Activated T-helper 1 cell treated with Interleukin-2 at 50 U/mL for 16 hours (primary cell): ENCODE results near the gene UTP25.
"Not testable (repeated sequence)": the region's sequence is repeated elsewhere in the genome, so short reads cannot be mapped to it uniquely, and the experiment has no call there.

Experiments
- DNase-seq: peaks from one replicate; pipeline ENCODE4 v3.0.0-alpha.2; 2020; ENCODE audit warnings: low read depth

Gene UTP25

GRCh38 chr1:209898271-209898670, 70.5 kb downstream of the UTP25 start:
- DNase-seq = not testable (repeated sequence)

DNA sequence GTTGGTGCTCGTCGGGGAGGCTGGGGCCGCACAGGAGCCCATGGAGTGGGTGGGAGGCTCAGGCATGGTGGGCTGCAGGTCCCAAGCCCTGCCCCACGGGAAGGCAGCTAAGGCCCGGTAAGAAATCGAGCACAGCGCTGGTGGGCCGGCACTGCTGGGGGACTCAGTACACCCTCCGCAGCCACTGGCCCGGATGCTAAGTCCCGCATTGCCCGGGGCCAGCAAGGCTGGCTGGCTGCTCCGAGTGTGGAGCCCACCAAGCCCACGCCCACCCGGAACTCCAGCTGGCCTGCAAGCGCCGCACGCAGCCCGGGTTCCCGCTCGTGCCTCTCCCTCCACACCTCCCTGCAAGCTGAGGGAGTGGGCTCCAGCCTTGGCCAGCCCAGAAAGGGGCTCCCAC, 71.1 kb downstream of the UTP25 start:
- DNase-seq = not testable (repeated sequence)

DNA sequence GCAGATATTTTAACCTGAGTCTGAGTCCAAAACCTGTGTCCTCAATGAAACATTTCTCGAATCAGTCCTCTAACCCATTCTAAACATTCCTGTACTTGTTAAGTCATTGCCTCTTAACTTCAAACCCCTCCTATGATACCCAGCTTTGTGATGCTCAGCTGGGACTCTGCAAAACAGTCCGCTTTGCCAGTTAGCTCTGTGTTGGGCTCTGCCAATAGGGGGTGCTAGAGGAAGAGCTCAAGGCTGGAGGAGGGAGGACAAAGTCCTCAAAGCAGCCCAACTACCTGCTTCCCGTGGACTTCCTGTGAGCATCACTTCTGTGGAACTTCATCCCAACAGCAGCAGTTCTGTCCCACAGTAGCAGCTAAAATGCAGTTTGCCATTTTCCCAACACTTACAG, 72.2 kb downstream of the UTP25 start:
- DNase-seq = no peak

DNA sequence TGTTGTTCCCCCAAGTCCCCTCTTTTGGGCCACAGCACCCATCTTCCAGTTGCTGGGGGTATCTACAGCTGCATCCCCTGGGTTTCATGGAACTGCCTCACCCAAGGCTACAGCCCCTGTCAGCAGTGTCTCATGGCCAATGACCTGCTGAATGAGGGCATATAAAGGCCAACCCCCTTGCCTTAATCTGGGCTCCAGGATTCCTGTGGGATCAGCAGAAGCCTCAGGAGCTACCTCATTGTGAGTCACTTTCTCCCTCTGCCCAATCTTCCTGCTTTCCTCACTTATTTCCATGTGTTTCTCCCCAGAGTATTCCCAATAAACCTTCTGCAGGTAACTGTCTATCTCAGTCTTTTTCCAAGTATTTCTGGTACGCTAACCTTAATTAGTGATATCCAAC, 73.0 kb downstream of the UTP25 start:
- DNase-seq = no peak

- DNase-seq = no peak
Observed at GRCh38 chr1:209901211-209901610, 73.4 kb downstream of the UTP25 start.

- not testable (repeated sequence) for DNase-seq
Observed at GRCh38 chr1:209904774-209905173, 77.0 kb downstream of the UTP25 start.
